ENCODE data around the gene ADGRD1.

- TF ChIP-seq GATA2 (IDR thresholded peaks at IDR 0.05; ENCODE audit: low read depth, low read length) (no peak), GATA3 (IDR thresholded peaks at IDR 0.05; ENCODE audit: low read depth, low read length) (no peak)
Observed at GRCh38 chr12:130977743-130978095, 24.0 kb downstream of the ADGRD1 start.

Measured in SH-SY5Y (cell line).